WTC11 (cell line): Measurements from ENCODE around the gene TMEM11.

ENCODE experiments used
- CTCF ChIP-seq: fragments of 200-600 bp; IDR thresholded peaks from 2 replicates; pipeline ENCODE4 v1.8.0; 2022; ENCODE audit warnings: antibody characterized with exemption
- FOXJ3 ChIP-seq: sonication (generic); formaldehyde crosslinking; IDR thresholded peaks from 2 replicates; pipeline ENCODE4 v1.9.0; 2021; ENCODE audit warnings: missing genetic modification reagents, mild to moderate bottlenecking, borderline replicate concordance
- MAX ChIP-seq: sonication (generic); formaldehyde crosslinking; IDR thresholded peaks from 2 replicates; pipeline ENCODE4 v1.8.0; 2022; ENCODE audit warnings: mild to moderate bottlenecking, missing genetic modification reagents
- RELA ChIP-seq: sonication (generic); formaldehyde crosslinking; IDR thresholded peaks from 2 replicates; pipeline ENCODE4 v1.8.1; 2022; ENCODE audit warnings: missing genetic modification reagents, mild to moderate bottlenecking, borderline replicate concordance
- TCF7 ChIP-seq: sonication (generic); formaldehyde crosslinking; IDR thresholded peaks from 2 replicates; pipeline ENCODE4 v1.8.0; 2022; ENCODE audit warnings: mild to moderate bottlenecking, low read depth, missing genetic modification reagents, moderate library complexity
- TEAD4 ChIP-seq: sonication (generic); formaldehyde crosslinking; IDR thresholded peaks from 2 replicates; pipeline ENCODE4 v1.8.0; 2022; ENCODE audit warnings: mild to moderate bottlenecking, missing genetic modification reagents

GRCh38 chr17:21250854-21251253 lies 36.9 kb upstream of the TMEM11 start:
- TF ChIP-seq MAX (CRISPR knock-in tag) (no peak), RELA (CRISPR knock-in tag) (no peak), TCF7 (CRISPR knock-in tag) (no peak), FOXJ3 (CRISPR knock-in tag) (no peak), CTCF (no peak), TEAD4 (CRISPR knock-in tag) (no peak)
